HepG2 (cell line): ENCODE measurements around the gene EIF3A. TPM values are rescaled to one million over a fixed set of nuclear protein-coding genes. Genes with fewer than 3 reads are reported as not detected.

Experiments used
- CEBPG ChIP-seq: IDR thresholded peaks from 2 replicates; pipeline ENCODE4 v1.6.1; 2016
- DMAP1 ChIP-seq: IDR thresholded peaks from 2 replicates; pipeline ENCODE4 v1.6.1; 2016
- GMEB2 ChIP-seq: IDR thresholded peaks from 2 replicates; pipeline ENCODE4 v1.6.1; 2016; ENCODE audit warnings: missing biosample characterization, missing genetic modification reagents, low read depth
- HBP1 ChIP-seq: IDR thresholded peaks from 2 replicates; pipeline ENCODE4 v1.6.1; 2016; ENCODE audit warnings: low read depth, control low read depth
- HMGXB4 ChIP-seq, 2 experiments: sonication (generic) in 1 of 2; formaldehyde crosslinking in 1 of 2; IDR thresholded peaks; 2 replicates each; pipeline versions ENCODE4 v1.4.0 to v1.6.1; 2018 to 2020; ENCODE audit warnings: missing genetic modification reagents in 2 of 2, borderline replicate concordance in 1 of 2, low read depth in 1 of 2, mild to moderate bottlenecking in 1 of 2, missing biosample characterization in 1 of 2
- IRX3 ChIP-seq: sonication (generic); formaldehyde crosslinking; IDR thresholded peaks from 2 replicates; pipeline ENCODE4 v1.8.1; 2023; ENCODE audit warnings: mild to moderate bottlenecking, low read depth, missing genetic modification reagents, borderline replicate concordance
- KAT7 ChIP-seq: IDR thresholded peaks from 2 replicates; pipeline ENCODE4 v1.6.1; 2018; ENCODE audit warnings: borderline replicate concordance, missing compliant biosample characterization
- MAFF ChIP-seq: IDR thresholded peaks from 2 replicates; pipeline ENCODE4 v1.6.1; 2011; ENCODE audit warnings: low read depth, low read length, improper control_type of control experiment
- MAFK ChIP-seq, 2 experiments: IDR thresholded peaks in 1 of 2; conservative IDR thresholded peaks in 1 of 2; 2 replicates each; pipeline ENCODE4 v1.6.1; 2011; ENCODE audit warnings: improper control_type of control experiment in 2 of 2, low read length in 2 of 2
- MIER2 ChIP-seq: IDR thresholded peaks from 2 replicates; pipeline ENCODE4 v1.6.1; 2016; ENCODE audit warnings: missing biosample characterization, missing genetic modification reagents
- NCOA5 ChIP-seq: sonication (generic); formaldehyde crosslinking; IDR thresholded peaks from 2 replicates; pipeline ENCODE4 v1.4.0; 2020; ENCODE audit warnings: missing genetic modification reagents
- SOX6 ChIP-seq, 2 experiments: fragments of 450-650 bp in 1 of 2; sonication (generic) in 1 of 2; formaldehyde crosslinking in 1 of 2; IDR thresholded peaks; 2 replicates each; pipeline versions ENCODE4 v1.4.0 to v1.6.1; 2017 to 2020; ENCODE audit warnings: antibody characterized with exemption in 1 of 2, mild to moderate bottlenecking in 1 of 2, missing genetic modification reagents in 1 of 2
- SRF ChIP-seq: IDR thresholded peaks from 2 replicates; pipeline ENCODE4 v1.6.1; 2011; ENCODE audit warnings: mild to moderate bottlenecking, low read depth, low read length, moderate library complexity
- STAG1 ChIP-seq: sonication (generic); formaldehyde crosslinking; IDR thresholded peaks from 2 replicates; pipeline ENCODE4 v1.4.0; 2020; ENCODE audit warnings: missing genetic modification reagents
- TFDP2 ChIP-seq: sonication (generic); formaldehyde crosslinking; IDR thresholded peaks from 2 replicates; pipeline ENCODE4 v1.4.0; 2020; ENCODE audit warnings: missing genetic modification reagents
- TFE3 ChIP-seq: IDR thresholded peaks from 2 replicates; pipeline ENCODE4 v1.6.1; 2016
- TRIM24 ChIP-seq: sonication (generic); formaldehyde crosslinking; IDR thresholded peaks from 2 replicates; pipeline ENCODE4 v1.8.0; 2022; ENCODE audit warnings: mild to moderate bottlenecking, missing genetic modification reagents
- XBP1 ChIP-seq: sonication (generic); formaldehyde crosslinking; IDR thresholded peaks from 2 replicates; pipeline ENCODE4 v1.5.0; 2020; ENCODE audit warnings: missing genetic modification reagents
- ZNF670 ChIP-seq: sonication (generic); formaldehyde crosslinking; IDR thresholded peaks from 2 replicates; pipeline ENCODE4 v1.8.0; 2022; ENCODE audit warnings: mild to moderate bottlenecking, missing genetic modification reagents, borderline replicate concordance
- ZNF672 ChIP-seq: sonication (generic); formaldehyde crosslinking; IDR thresholded peaks from 2 replicates; pipeline ENCODE4 v1.8.1; 2022; ENCODE audit warnings: missing genetic modification reagents
- ZNF761 ChIP-seq: sonication (generic); formaldehyde crosslinking; conservative IDR thresholded peaks from 2 replicates; pipeline ENCODE4 v1.4.0; 2020; ENCODE audit warnings: mild to moderate bottlenecking, missing genetic modification reagents
- ZSCAN12 ChIP-seq: sonication (generic); formaldehyde crosslinking; IDR thresholded peaks from 2 replicates; pipeline ENCODE4 v1.9.0; 2021; ENCODE audit warnings: mild to moderate bottlenecking, missing genetic modification reagents
- polyA plus RNA-seq, 8 experiments: library from polyadenylated mRNA; depleted of rRNA in 3 of 8; stranded (reverse) in 7 of 8; unstranded in 1 of 8; fragments of >200 nt; fragmentation: Illumina TruSeq in 4 of 8; extraction: Trizol in 4 of 8; gene quantifications; 2 replicates each; pipeline versions ENCODE4 v1.2.1 to v1.2.3, GENCODE V29; 2011 to 2016; ENCODE audit warnings: low read depth in 4 of 8, missing spikeins in 1 of 8, mixed read lengths in 1 of 8; ENCODE audit not compliant: insufficient read depth in 1 of 8
- total RNA-seq, 5 experiments: library from RNA; depleted of rRNA; stranded (reverse); fragments of >200 nt; fragmentation: Illumina TruSeq; extraction: Trizol; gene quantifications; 2 replicates each; pipeline ENCODE4 v1.2.3, GENCODE V29; 2016; ENCODE audit warnings: low read depth in 1 of 5

The EIF3A gene
- total and polyA plus RNA-seq, 2 of the 13 experiments (the other 11 are each of a cell fraction or from before 2014, with no cell fraction given) = 25.6 to 117 TPM

GRCh38 chr10:119120413-119120867, 39.8 kb upstream of the EIF3A start (continued):
- no peak for TF ChIP-seq IRX3
- peak; percentile 44; the same call in 1 of the 2 replicates for TF ChIP-seq TFDP2 (CRISPR knock-in tag)
- no peak for TF ChIP-seq ZNF672
- 0 out of 2 replicates have a peak, but pooled peaks have one; percentile 25 for TF ChIP-seq GMEB2 (CRISPR knock-in tag)
- TF ChIP-seq ZNF670 (CRISPR knock-in tag) = peak; percentile 63; the same call in 1 of the 2 replicates
- TF ChIP-seq MAFF = peak; percentile 91
- TF ChIP-seq CEBPG (CRISPR knock-in tag) = peak; percentile 89
- TF ChIP-seq ZNF761 (CRISPR knock-in tag) = peak; percentile 88; the same call in 1 of the 2 replicates
- TF ChIP-seq MAFK (conservative IDR thresholded peaks at IDR 0.05 in 1 of 2, IDR thresholded peaks at IDR 0.05 in 1 of 2; ENCODE audit: low read length in 2 of 2) = peak; percentile 81 to 94
- peak; percentile 26 for TF ChIP-seq STAG1 (CRISPR knock-in tag)
- TF ChIP-seq MIER2 (CRISPR knock-in tag) = peak; percentile 59; the same call in 1 of the 2 replicates
- peak in 1 of 2 experiments; percentile 23; a peak in 1 of 4 replicates for TF ChIP-seq HMGXB4 (CRISPR knock-in tag; IDR thresholded peaks at IDR 0.05; ENCODE audit: borderline replicate concordance in 1 of 2, low read depth in 1 of 2)
- TF ChIP-seq KAT7 (CRISPR knock-in tag) = no peak; the same call in 1 of the 2 replicates
- no peak for TF ChIP-seq SRF
- TF ChIP-seq HBP1 (CRISPR knock-in tag) = no peak
- TF ChIP-seq TFE3 (CRISPR knock-in tag) = peak; percentile 64; the same call in 1 of the 2 replicates
- no peak for TF ChIP-seq NCOA5 (CRISPR knock-in tag)
- TF ChIP-seq DMAP1 (CRISPR knock-in tag) = peak; percentile 83
- TF ChIP-seq SOX6 (IDR thresholded peaks at IDR 0.05) = no peak
- TF ChIP-seq SOX6 (CRISPR knock-in tag; IDR thresholded peaks at IDR 0.05) = peak; percentile 94
- TF ChIP-seq ZSCAN12 = no peak
- peak; percentile 58; the same call in 1 of the 2 replicates for TF ChIP-seq XBP1 (CRISPR knock-in tag)
- TF ChIP-seq TRIM24 (CRISPR knock-in tag) = no peak
